Measurements from ENCODE around the gene LMF1. TPM values are rescaled to one million over a fixed set of nuclear protein-coding genes. Genes with fewer than 3 reads are reported as not detected.

The LMF1 gene
- total and polyA plus RNA-seq, 2 of the 8 experiments (the other 6 are each of a cell fraction or from before 2014, with no cell fraction given) = 3.5 to 9.1 TPM

GRCh38 chr16:901149-901548, 69.6 kb downstream of the LMF1 start:
- Histone ChIP-seq H3K4me1 (replicated peaks in 1 of 4; ENCODE audit: control insufficient read depth in 3 of 4, insufficient read depth in 4 of 4, low read length in 3 of 4) (no peaks in the 10 kb centered on the region), H3K14ac (ENCODE audit: insufficient read length) (no peak overlapping the region), H2AFZ (ENCODE audit: low read length) (no peak overlapping the region), H3K23ac (ENCODE audit: insufficient read length) (no peak overlapping the region), H3K18ac (ENCODE audit: extremely low read depth, low read length) (no peak overlapping the region), H2BK15ac (ENCODE audit: low read length) (no peak overlapping the region), H4K91ac (replicated peaks; ENCODE audit: insufficient read length, low read length) (no peak overlapping the region), H3K27me3 (replicated peaks in 1 of 4; ENCODE audit: control insufficient read depth in 3 of 4, extremely low read depth in 1 of 4, insufficient read depth in 3 of 4, low read length in 3 of 4) (no peaks in the 10 kb centered on the region), H4K5ac (ENCODE audit: insufficient read length, low read depth, low read length) (no peak overlapping the region), H3K4ac (replicated peaks; ENCODE audit: insufficient read length, low read depth, low read length) (no peak overlapping the region), H3K9me3 (ENCODE audit: insufficient read depth in 2 of 2, low read depth in 1 of 2, low read length in 1 of 2) (peaks cover 0 to 11% of the 10 kb centered on the region in 2 experiments; a peak in 1 of 4 replicates), H2AK5ac (ENCODE audit: low read depth, low read length) (no peak overlapping the region), H4K20me1 (replicated peaks in 1 of 2; ENCODE audit: control insufficient read depth in 1 of 2, insufficient read depth in 2 of 2, low read length in 2 of 2) (no peaks in the 10 kb centered on the region), H3K4me3 (ENCODE audit: extremely low read depth in 1 of 4, insufficient read depth in 2 of 4, low read depth in 3 of 4, low read length in 4 of 4) (no peak overlapping the region), H2BK20ac (ENCODE audit: low read length) (no peak overlapping the region), H3K23me2 (ENCODE audit: low read depth, low read length) (no peaks in the 10 kb centered on the region), H2BK12ac (ENCODE audit: low read depth, low read length) (no peak overlapping the region), H3K56ac (replicated peaks; ENCODE audit: insufficient read length, low read depth, low read length) (no peak overlapping the region), H2BK120ac (replicated peaks; ENCODE audit: low read depth, low read length) (no peak overlapping the region), H3K27ac (ENCODE audit: low read depth, low read length) (no peak overlapping the region), H3K4me2 (ENCODE audit: insufficient read depth in 1 of 2, low read depth in 2 of 2, low read length in 2 of 2) (no peak overlapping the region), H3K79me2 (ENCODE audit: control insufficient read depth in 1 of 2, insufficient read depth in 2 of 2, low read length in 2 of 2) (no peaks in the 10 kb centered on the region), H3K79me1 (ENCODE audit: low read depth, low read length) (no peaks in the 10 kb centered on the region), H3K9ac (replicated peaks in 1 of 4; ENCODE audit: extremely low read depth in 1 of 4, low read depth in 3 of 4, low read length in 3 of 4) (no peak overlapping the region), H3K36me3 (ENCODE audit: control insufficient read depth in 2 of 4, insufficient read depth in 4 of 4, low read length in 3 of 4) (no peaks in the 10 kb centered on the region), H4K8ac (ENCODE audit: extremely low read depth, insufficient read depth, low read length) (no peak overlapping the region), H2BK5ac (ENCODE audit: low read depth, low read length) (no peak overlapping the region)
- 81% methylated on average over 11 of the region's 11 CpGs; no CpG with 5 or more reads in 1 of the 2 experiments for WGBS, 2 experiments (ENCODE audit: extremely low coverage in 1 of 2, insufficient coverage in 1 of 2, insufficient read length in 1 of 2, insufficient replicate concordance in 2 of 2, low coverage in 1 of 2, low lambda C conversion rate in 2 of 2, missing lambda C conversion rate in 1 of 2)
- no peak for FAIRE-seq
- POLR2A ChIA-PET (ENCODE audit: partially characterized antibody) = no interaction called here
- no peak for DNase-seq (ENCODE audit: low read depth in 1 of 2, low spot score in 2 of 2)
- CTCF ChIA-PET (ENCODE audit: partially characterized antibody) = no interaction called here
- TF ChIP-seq, protein P1, sequence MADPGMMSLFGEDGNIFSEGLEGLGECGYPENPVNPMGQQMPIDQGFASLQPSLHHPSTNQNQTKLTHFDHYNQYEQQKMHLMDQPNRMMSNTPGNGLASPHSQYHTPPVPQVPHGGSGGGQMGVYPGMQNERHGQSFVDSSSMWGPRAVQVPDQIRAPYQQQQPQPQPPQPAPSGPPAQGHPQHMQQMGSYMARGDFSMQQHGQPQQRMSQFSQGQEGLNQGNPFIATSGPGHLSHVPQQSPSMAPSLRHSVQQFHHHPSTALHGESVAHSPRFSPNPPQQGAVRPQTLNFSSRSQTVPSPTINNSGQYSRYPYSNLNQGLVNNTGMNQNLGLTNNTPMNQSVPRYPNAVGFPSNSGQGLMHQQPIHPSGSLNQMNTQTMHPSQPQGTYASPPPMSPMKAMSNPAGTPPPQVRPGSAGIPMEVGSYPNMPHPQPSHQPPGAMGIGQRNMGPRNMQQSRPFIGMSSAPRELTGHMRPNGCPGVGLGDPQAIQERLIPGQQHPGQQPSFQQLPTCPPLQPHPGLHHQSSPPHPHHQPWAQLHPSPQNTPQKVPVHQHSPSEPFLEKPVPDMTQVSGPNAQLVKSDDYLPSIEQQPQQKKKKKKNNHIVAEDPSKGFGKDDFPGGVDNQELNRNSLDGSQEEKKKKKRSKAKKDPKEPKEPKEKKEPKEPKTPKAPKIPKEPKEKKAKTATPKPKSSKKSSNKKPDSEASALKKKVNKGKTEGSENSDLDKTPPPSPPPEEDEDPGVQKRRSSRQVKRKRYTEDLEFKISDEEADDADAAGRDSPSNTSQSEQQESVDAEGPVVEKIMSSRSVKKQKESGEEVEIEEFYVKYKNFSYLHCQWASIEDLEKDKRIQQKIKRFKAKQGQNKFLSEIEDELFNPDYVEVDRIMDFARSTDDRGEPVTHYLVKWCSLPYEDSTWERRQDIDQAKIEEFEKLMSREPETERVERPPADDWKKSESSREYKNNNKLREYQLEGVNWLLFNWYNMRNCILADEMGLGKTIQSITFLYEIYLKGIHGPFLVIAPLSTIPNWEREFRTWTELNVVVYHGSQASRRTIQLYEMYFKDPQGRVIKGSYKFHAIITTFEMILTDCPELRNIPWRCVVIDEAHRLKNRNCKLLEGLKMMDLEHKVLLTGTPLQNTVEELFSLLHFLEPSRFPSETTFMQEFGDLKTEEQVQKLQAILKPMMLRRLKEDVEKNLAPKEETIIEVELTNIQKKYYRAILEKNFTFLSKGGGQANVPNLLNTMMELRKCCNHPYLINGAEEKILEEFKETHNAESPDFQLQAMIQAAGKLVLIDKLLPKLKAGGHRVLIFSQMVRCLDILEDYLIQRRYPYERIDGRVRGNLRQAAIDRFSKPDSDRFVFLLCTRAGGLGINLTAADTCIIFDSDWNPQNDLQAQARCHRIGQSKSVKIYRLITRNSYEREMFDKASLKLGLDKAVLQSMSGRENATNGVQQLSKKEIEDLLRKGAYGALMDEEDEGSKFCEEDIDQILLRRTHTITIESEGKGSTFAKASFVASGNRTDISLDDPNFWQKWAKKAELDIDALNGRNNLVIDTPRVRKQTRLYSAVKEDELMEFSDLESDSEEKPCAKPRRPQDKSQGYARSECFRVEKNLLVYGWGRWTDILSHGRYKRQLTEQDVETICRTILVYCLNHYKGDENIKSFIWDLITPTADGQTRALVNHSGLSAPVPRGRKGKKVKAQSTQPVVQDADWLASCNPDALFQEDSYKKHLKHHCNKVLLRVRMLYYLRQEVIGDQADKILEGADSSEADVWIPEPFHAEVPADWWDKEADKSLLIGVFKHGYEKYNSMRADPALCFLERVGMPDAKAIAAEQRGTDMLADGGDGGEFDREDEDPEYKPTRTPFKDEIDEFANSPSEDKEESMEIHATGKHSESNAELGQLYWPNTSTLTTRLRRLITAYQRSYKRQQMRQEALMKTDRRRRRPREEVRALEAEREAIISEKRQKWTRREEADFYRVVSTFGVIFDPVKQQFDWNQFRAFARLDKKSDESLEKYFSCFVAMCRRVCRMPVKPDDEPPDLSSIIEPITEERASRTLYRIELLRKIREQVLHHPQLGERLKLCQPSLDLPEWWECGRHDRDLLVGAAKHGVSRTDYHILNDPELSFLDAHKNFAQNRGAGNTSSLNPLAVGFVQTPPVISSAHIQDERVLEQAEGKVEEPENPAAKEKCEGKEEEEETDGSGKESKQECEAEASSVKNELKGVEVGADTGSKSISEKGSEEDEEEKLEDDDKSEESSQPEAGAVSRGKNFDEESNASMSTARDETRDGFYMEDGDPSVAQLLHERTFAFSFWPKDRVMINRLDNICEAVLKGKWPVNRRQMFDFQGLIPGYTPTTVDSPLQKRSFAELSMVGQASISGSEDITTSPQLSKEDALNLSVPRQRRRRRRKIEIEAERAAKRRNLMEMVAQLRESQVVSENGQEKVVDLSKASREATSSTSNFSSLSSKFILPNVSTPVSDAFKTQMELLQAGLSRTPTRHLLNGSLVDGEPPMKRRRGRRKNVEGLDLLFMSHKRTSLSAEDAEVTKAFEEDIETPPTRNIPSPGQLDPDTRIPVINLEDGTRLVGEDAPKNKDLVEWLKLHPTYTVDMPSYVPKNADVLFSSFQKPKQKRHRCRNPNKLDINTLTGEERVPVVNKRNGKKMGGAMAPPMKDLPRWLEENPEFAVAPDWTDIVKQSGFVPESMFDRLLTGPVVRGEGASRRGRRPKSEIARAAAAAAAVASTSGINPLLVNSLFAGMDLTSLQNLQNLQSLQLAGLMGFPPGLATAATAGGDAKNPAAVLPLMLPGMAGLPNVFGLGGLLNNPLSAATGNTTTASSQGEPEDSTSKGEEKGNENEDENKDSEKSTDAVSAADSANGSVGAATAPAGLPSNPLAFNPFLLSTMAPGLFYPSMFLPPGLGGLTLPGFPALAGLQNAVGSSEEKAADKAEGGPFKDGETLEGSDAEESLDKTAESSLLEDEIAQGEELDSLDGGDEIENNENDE (IDR thresholded peaks at IDR 0.05; ENCODE audit: insufficient replicate concordance, low read length) = no peak

All from H1 (cell line).